Liver (tissue), 3 donors: ENCODE measurements around the gene STX16.

ENCODE experiments used
- CTCF ChIP-seq: fragments of 150-350 bp; IDR thresholded peaks from 2 replicates; pipeline ENCODE4 v1.5.1; 2017; ENCODE audit warnings: improper control_type of control experiment, low read depth, low read length; ENCODE audit not compliant: missing input control
- SP1 ChIP-seq: IDR thresholded peaks from 2 replicates; pipeline ENCODE4 v1.6.1; 2018; ENCODE audit warnings: antibody characterized with exemption, mild to moderate bottlenecking
- YY1 ChIP-seq: IDR thresholded peaks from 2 replicates; pipeline ENCODE4 v1.6.1; 2016; ENCODE audit warnings: antibody characterized with exemption, mild to moderate bottlenecking
- TF ChIP-seq, protein P1 (sequence below): IDR thresholded peaks from 2 replicates; pipeline ENCODE4 v1.6.1; 2016; ENCODE audit warnings: antibody characterized with exemption, mild to moderate bottlenecking
- TF ChIP-seq, protein P2 (sequence below): IDR thresholded peaks from 2 replicates; pipeline ENCODE4 v1.6.1; 2016; ENCODE audit warnings: antibody characterized with exemption
- TF ChIP-seq, protein P3 (sequence below): IDR thresholded peaks from 2 replicates; pipeline ENCODE4 v1.6.1; 2016; ENCODE audit warnings: antibody characterized with exemption
- donor health status: healthy.
- donor health status: healthy.

DNA sequence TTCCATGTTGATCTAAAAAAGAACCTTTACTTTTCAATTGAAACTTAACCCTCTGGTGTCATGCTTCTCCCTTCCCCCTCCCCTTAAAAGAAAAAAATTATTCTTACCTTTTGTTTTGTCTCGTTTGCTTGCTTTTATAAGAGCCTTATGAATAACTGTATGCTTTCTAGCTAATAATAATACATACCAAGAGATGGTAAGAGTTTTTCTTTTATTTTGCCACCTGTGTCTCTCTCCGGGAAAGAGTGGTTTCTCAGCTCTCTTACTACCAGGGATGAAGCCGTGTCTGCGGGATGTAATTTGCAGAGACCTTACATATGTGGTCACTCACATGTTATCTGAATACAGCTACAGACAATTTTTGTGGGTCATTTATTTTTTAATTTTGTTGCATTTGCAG is 7.7 kb downstream of the STX16 start:
- no peak for TF ChIP-seq CTCF
- TF ChIP-seq, protein P1, sequence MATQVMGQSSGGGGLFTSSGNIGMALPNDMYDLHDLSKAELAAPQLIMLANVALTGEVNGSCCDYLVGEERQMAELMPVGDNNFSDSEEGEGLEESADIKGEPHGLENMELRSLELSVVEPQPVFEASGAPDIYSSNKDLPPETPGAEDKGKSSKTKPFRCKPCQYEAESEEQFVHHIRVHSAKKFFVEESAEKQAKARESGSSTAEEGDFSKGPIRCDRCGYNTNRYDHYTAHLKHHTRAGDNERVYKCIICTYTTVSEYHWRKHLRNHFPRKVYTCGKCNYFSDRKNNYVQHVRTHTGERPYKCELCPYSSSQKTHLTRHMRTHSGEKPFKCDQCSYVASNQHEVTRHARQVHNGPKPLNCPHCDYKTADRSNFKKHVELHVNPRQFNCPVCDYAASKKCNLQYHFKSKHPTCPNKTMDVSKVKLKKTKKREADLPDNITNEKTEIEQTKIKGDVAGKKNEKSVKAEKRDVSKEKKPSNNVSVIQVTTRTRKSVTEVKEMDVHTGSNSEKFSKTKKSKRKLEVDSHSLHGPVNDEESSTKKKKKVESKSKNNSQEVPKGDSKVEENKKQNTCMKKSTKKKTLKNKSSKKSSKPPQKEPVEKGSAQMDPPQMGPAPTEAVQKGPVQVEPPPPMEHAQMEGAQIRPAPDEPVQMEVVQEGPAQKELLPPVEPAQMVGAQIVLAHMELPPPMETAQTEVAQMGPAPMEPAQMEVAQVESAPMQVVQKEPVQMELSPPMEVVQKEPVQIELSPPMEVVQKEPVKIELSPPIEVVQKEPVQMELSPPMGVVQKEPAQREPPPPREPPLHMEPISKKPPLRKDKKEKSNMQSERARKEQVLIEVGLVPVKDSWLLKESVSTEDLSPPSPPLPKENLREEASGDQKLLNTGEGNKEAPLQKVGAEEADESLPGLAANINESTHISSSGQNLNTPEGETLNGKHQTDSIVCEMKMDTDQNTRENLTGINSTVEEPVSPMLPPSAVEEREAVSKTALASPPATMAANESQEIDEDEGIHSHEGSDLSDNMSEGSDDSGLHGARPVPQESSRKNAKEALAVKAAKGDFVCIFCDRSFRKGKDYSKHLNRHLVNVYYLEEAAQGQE = no peak
- TF ChIP-seq YY1 = no peak
- TF ChIP-seq, protein P2, sequence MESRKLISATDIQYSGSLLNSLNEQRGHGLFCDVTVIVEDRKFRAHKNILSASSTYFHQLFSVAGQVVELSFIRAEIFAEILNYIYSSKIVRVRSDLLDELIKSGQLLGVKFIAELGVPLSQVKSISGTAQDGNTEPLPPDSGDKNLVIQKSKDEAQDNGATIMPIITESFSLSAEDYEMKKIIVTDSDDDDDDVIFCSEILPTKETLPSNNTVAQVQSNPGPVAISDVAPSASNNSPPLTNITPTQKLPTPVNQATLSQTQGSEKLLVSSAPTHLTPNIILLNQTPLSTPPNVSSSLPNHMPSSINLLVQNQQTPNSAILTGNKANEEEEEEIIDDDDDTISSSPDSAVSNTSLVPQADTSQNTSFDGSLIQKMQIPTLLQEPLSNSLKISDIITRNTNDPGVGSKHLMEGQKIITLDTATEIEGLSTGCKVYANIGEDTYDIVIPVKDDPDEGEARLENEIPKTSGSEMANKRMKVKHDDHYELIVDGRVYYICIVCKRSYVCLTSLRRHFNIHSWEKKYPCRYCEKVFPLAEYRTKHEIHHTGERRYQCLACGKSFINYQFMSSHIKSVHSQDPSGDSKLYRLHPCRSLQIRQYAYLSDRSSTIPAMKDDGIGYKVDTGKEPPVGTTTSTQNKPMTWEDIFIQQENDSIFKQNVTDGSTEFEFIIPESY = no peak
- no peak for TF ChIP-seq SP1
- TF ChIP-seq, protein P3, sequence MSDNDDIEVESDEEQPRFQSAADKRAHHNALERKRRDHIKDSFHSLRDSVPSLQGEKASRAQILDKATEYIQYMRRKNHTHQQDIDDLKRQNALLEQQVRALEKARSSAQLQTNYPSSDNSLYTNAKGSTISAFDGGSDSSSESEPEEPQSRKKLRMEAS = no peak
